Activated CD4-positive, alpha-beta T cell treated with anti-CD3 and anti-CD28 coated beads, Interleukin-10, Interleukin-2, amounts not matched to agents 100 ng/mL and 50 ng/mL, durations not matched to agents 16 hours and 8 hours (primary cell): ENCODE data around the gene OLA1.
A peak's percentile ranks its signal among the peaks of the same experiment; 100 is the strongest.

Experiments
- DNase-seq: peaks from one replicate; pipeline ENCODE4 v3.0.0-alpha.2; 2020

Gene OLA1

GRCh38 chr2:174027956-174028355 is 220.4 kb downstream of the OLA1 start:
- DNase-seq: no peak

DNA sequence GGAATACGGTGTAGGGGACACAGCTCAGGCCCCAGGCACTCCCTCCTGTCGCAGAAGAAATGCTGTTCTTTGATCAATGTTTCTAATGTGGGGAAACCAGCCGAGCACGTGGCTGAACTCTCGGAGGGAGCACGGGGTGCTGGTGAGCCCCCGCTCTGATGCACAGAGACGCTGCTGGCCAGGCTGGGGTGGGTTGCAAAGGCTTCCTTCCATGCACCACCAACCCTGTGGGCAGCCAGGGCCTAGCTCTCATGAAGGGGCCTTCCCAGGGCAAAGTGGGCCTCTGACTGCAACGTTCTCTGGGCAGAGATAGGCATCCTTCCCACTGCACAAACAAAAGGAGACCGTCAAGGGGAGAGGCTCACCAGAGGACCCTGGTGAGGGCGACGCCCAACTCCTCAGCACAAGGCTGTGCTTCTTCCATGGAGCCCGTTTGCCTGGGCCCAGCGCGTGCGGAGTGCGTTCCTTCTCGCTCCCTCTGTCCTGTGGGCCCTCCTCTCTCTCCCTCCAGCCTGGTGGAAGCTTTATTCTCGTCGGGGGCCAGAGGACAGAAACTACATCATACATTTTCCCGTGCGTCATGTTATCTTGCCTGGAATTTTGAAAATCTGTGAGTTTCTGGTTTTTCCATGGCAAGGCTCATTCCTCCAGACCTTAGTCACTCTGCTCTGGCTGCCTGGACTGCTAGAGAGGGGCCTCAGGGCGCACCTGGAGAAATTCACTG is 222.0 kb downstream of the OLA1 start:
- no peak for DNase-seq

DNA sequence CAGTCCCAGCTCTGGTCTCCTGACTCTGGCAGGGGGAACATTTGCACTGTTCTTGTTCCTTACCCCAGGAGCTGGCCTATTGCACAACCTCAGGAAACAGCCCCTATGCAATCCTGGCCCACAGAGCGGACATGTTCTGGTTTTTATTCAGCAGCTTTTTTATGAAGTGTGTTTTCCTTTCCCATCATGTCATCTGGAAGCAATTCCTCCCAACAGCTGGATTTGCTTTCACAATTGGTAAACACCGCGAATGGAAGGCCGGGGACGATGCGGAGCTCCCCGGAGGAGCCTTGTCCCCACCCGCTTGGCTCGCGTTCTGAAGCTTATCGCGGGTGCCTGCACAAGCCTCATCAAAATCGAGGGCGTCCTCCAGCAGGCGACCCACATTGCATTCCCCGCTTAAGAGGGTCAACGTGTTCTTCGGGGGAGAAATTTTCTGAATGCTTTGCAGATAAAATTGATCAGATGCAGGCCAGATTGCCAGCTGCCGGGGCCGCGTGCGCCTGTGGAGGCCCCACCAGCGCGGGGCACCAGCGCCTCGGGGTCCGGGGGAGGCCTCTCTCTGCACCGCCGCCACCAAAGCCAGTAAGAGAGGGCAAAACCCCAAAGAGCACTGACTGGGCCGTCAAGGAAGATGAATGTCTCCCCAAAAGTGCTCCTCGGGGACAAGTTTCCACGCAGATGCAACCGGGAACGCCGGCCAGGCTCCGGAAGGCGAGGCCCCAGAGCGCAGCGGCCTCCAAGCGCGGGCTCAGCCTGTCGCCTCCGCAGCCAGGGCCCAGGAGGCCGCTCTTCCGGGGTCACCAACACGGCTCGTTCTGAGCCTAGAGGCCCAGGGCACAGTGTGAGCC is 222.8 kb downstream of the OLA1 start:
- no peak for DNase-seq

- DNase-seq: no peak
Observed at GRCh38 chr2:174024524-174025270, 223.6 kb downstream of the OLA1 start.

- DNase-seq: peak; percentile 75
Observed at GRCh38 chr2:174023591-174024523, 224.5 kb downstream of the OLA1 start.
